RWPE2 (cell line): ENCODE results near the gene KRTAP26-1.

Experiments used
- ATAC-seq: fragments of 200-7000 bp; cut with Tn5 transposase; 3 replicates; pipeline ENCODE4 v1.9.1; 2021; ENCODE audit warnings: low read depth
- DNase-seq: peaks from one replicate; pipeline ENCODE4 v3.0.0-alpha.2; 2020; ENCODE audit warnings: low spot score
- H3K27ac ChIP-seq: fragments of 450-650 bp; 2 replicates; pipeline ENCODE4 v1.5.1; 2017; ENCODE audit warnings: mild to moderate bottlenecking; ENCODE audit not compliant: poor library complexity, severe bottlenecking
- H3K27me3 ChIP-seq: fragments of 250-450 bp; sonication (Bioruptor Pico); 2 replicates; pipeline ENCODE4 v1.5.1; 2021; ENCODE audit warnings: mild to moderate bottlenecking, moderate library complexity; ENCODE audit not compliant: insufficient read depth, poor library complexity, severe bottlenecking
- H3K36me3 ChIP-seq: fragments of 250-450 bp; sonication (Bioruptor Pico); 2 replicates; pipeline ENCODE4 v1.5.1; 2020; ENCODE audit warnings: low read depth, mild to moderate bottlenecking, moderate library complexity
- H3K4me1 ChIP-seq: fragments of 250-450 bp; sonication (Bioruptor Pico); 2 replicates; pipeline ENCODE4 v1.5.1; 2021; ENCODE audit warnings: mild to moderate bottlenecking, moderate library complexity; ENCODE audit not compliant: insufficient read depth, poor library complexity, severe bottlenecking
- H3K4me3 ChIP-seq: fragments of 250-450 bp; sonication (Bioruptor Pico); 2 replicates; pipeline ENCODE4 v1.5.1; 2021; ENCODE audit warnings: mild to moderate bottlenecking, moderate library complexity; ENCODE audit not compliant: severe bottlenecking
- H3K9me3 ChIP-seq: fragments of 250-450 bp; sonication (Bioruptor Pico); 2 replicates; pipeline ENCODE4 v1.5.1; 2021; ENCODE audit warnings: mild to moderate bottlenecking, moderate library complexity; ENCODE audit not compliant: severe bottlenecking
- TF ChIP-seq, protein P1 (sequence below): fragments of 450-650 bp; IDR thresholded peaks from one replicate; pipeline ENCODE4 v1.5.1; 2017; ENCODE audit warnings: mild to moderate bottlenecking, moderate library complexity; ENCODE audit not compliant: poor library complexity, severe bottlenecking

Gene KRTAP26-1, protein sequence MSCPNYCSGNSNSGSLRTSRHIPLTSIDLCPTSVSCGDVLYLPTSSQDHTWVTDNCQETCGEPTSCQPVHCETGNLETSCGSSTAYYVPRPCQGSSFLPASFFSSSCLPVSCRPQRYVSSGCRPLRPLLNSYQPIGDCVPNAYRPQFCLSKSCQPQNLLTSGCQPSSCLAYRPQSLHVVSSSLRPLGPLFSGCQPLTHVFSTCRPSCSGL

DNA sequence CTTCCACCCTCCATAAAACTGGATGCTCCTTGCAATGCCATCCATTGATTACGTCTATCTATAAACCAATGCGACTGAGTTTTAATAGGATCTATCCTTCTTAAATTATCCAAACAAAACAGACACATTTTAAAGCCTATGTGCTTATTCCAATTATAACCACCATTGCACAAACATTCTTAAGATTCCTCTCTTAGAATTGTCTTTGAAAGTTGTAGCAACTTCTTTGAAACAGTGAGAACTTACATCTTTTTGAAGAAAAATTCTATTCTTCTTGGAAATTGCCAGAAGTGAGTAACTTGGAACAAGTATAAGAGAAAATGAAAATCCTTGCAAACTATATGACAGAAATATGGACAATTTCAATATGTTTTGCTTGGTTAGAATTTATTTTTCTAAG, at the start of gene KRTAP26-1:
KRTAP26-1 (minus strand) TSS at position 101 of the 400 bp plus-strand sequence. CDS start 280 bp downstream, outside the sequence.
- TF ChIP-seq, protein P1, sequence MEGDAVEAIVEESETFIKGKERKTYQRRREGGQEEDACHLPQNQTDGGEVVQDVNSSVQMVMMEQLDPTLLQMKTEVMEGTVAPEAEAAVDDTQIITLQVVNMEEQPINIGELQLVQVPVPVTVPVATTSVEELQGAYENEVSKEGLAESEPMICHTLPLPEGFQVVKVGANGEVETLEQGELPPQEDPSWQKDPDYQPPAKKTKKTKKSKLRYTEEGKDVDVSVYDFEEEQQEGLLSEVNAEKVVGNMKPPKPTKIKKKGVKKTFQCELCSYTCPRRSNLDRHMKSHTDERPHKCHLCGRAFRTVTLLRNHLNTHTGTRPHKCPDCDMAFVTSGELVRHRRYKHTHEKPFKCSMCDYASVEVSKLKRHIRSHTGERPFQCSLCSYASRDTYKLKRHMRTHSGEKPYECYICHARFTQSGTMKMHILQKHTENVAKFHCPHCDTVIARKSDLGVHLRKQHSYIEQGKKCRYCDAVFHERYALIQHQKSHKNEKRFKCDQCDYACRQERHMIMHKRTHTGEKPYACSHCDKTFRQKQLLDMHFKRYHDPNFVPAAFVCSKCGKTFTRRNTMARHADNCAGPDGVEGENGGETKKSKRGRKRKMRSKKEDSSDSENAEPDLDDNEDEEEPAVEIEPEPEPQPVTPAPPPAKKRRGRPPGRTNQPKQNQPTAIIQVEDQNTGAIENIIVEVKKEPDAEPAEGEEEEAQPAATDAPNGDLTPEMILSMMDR = no peak
- H3K4me3 ChIP-seq = no peak within 1 kb of the TSS
- no peak within 1 kb of the TSS for H3K27ac ChIP-seq
- no peaks in the 10 kb centered on the region for H3K27me3 ChIP-seq
- H3K36me3 ChIP-seq = no peaks in the 10 kb centered on the region
- ATAC-seq (no peak), DNase-seq (no peak)
- no peaks in the 10 kb centered on the region for H3K4me1 ChIP-seq
- H3K9me3 ChIP-seq = no peaks in the 10 kb centered on the region

DNA sequence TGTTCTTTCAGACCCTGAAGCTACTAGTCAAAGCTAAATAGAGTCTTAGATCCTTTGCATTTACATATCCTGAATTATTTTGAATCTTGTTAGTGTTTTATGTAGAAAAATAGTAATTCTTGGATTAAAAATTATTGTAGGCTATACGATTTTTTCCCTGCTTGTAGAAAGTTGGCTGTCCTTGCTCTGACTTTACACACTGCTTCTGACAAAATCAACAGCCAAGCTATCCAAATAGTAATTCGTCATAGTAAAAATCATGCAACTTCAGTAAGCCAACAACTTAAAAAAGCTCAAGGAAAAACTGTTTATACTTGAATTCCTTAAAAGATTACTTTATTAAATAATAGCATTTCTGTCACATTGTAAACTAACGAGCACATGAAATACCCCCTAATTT, 35.8 kb upstream of the KRTAP26-1 start:
- no peaks in the 10 kb centered on the region for H3K9me3 ChIP-seq
- no peak for ATAC-seq
- peaks cover 11% of the 10 kb centered on the region for H3K27me3 ChIP-seq
- H3K36me3 ChIP-seq = no peaks in the 10 kb centered on the region
- H3K27ac ChIP-seq = no peak overlapping the region
- TF ChIP-seq, protein P1 = no peak
- H3K4me1 ChIP-seq = no peaks in the 10 kb centered on the region
- no peak for DNase-seq
- H3K4me3 ChIP-seq = no peak overlapping the region

DNA sequence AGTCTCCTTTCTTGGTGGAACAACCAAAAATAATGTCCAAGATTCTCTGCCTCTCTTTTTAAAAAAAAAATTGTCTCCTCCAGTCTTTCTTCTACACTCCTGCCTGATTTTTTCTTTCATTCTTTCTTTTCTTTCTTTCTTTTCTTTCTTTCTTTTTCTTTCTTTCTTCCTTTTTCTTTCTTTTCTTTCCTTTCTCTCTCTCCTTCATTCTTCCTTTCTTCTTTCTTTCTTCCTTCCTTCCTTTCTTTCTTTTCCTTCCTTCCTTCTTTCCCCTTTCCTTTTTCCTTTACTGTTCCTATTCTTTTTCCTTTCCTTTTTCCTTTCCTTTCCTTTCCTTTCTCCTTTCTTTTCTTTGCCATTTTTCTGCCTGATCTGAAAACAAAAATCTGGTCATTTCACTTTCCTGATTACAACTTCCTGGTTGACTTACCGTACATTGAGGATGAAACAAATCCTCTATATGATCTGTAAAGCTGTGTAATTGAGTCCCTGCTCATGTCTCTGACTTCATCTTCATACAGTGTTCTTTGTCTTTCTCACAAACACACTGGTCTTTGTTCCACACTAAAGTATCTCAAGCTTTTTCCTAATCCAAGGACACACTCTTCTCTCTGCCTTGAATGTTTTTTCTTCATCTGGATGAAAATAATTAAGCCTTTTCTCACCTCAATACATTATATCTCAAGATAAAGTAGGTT, 34.3 kb upstream of the KRTAP26-1 start:
- H3K4me1 ChIP-seq = no peaks in the 10 kb centered on the region
- peaks cover 8% of the 10 kb centered on the region for H3K27me3 ChIP-seq
- H3K36me3 ChIP-seq = no peaks in the 10 kb centered on the region
- DNase-seq = no peak
- H3K9me3 ChIP-seq = no peaks in the 10 kb centered on the region
- ATAC-seq = no peak
- no peak overlapping the region for H3K4me3 ChIP-seq
- no peak overlapping the region for H3K27ac ChIP-seq
- TF ChIP-seq, protein P1 = no peak

DNA sequence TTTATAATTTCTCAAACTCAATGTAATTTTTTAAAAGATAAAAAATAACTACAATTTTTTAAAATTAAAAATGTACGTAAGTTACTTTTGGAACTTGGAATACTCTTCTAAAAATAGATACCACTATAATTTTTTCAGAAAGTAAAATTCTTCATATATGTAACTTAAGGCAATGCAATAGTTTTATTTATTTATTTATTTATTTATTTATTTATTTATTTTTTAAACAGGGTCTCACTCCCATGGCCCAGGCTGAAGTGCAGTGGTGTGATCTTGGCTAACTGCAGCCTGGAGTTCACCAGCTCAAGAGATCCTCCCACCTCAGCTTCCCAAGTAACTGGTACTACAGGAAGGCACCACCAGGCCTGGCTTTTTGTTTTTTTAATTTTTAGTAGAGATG, 31.4 kb upstream of the KRTAP26-1 start:
- no peaks in the 10 kb centered on the region for H3K4me1 ChIP-seq
- no peak overlapping the region for H3K4me3 ChIP-seq
- TF ChIP-seq, protein P1 = no peak
- no peak overlapping the region for H3K27ac ChIP-seq
- peaks cover 5% of the 10 kb centered on the region for H3K27me3 ChIP-seq
- no peak for DNase-seq
- H3K9me3 ChIP-seq = no peaks in the 10 kb centered on the region
- no peaks in the 10 kb centered on the region for H3K36me3 ChIP-seq
- ATAC-seq = no peak

DNA sequence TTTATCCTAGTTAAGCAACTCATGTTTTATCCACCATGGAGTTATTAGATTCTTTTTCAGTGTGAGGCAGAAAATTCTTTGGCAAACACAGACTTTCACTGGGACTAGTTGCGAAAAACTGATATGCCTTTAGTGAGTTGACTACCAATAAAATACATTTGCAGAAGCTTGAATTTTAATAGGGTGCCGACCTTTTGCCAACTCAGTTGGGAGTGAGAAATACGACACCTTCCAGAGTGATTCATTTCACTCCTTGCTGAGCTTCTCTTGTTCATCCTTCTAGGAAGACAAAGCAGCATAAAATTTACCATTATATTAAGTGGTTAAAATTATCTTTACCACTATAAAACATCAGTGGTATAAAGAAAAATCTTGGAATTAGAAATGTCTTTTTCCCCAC, 29.5 kb upstream of the KRTAP26-1 start:
- peak; percentile 52; the same call in 2 of the 3 replicates for ATAC-seq

More for the DNA sequence above, 29.5 kb upstream of the KRTAP26-1 start:
- no peak overlapping the region for H3K27ac ChIP-seq
- no peaks in the 10 kb centered on the region for H3K9me3 ChIP-seq
- TF ChIP-seq, protein P1 = no peak
- no peaks in the 10 kb centered on the region for H3K27me3 ChIP-seq
- H3K4me1 ChIP-seq = no peaks in the 10 kb centered on the region
- no peaks in the 10 kb centered on the region for H3K36me3 ChIP-seq
- DNase-seq = no peak
- no peak overlapping the region for H3K4me3 ChIP-seq
